Activated CD8-positive, alpha-beta T cell treated with anti-CD3 and anti-CD28 coated beads, Interleukin-2, amount 10 ng/mL, durations not matched to agents 7 days and 5 days (primary cell): ENCODE results near the gene ADCYAP1R1. TPM values are rescaled to one million over a fixed set of nuclear protein-coding genes. Genes with fewer than 3 reads are reported as not detected.

Experiments
- ATAC-seq: fragments of 150-1000 bp; cut with Tn5 transposase; one replicate; pipeline ENCODE4 v1.10.0; 2021; ENCODE audit warnings: moderate library complexity
- CTCF ChIA-PET: fragments of 350-600 bp; sonication (Branson Sonifier 250); formaldehyde crosslinking; loops from one replicate; lab custom pipeline; 2021; ENCODE audit warnings: antibody characterized with exemption; lab: Charles Lee
- POLR2A ChIA-PET: fragments of 350-600 bp; sonication (Branson Sonifier 250); formaldehyde crosslinking; loops from one replicate; lab custom pipeline; 2021; ENCODE audit warnings: antibody characterized with exemption; lab: Charles Lee
- DNase-seq: peaks from one replicate; pipeline ENCODE4 v3.0.0-alpha.2; 2020
- H3K27ac Mint-ChIP-seq: one replicate; pipeline ENCODE4 v1.8.0; 2021; ENCODE audit warnings: mild to moderate bottlenecking, mixed read lengths
- H3K27me3 Mint-ChIP-seq: one replicate; pipeline ENCODE4 v1.8.0; 2021; ENCODE audit warnings: low read depth, mixed read lengths
- H3K36me3 Mint-ChIP-seq: one replicate; pipeline ENCODE4 v1.8.0; 2021; ENCODE audit warnings: low read depth, mixed read lengths
- H3K4me1 Mint-ChIP-seq: one replicate; pipeline ENCODE4 v1.8.0; 2021; ENCODE audit warnings: low read depth, mixed read lengths
- H3K4me3 Mint-ChIP-seq: one replicate; pipeline ENCODE4 v1.8.0; 2021; ENCODE audit warnings: mild to moderate bottlenecking, mixed read lengths
- H3K9me3 Mint-ChIP-seq: one replicate; pipeline ENCODE4 v1.8.0; 2022; ENCODE audit warnings: mixed read lengths; ENCODE audit not compliant: insufficient read depth
- total RNA-seq, 2 experiments: library from RNA; stranded (reverse); gene quantifications; one replicate each; pipeline ENCODE4 v1.2.3, GENCODE V29; 2021

Gene ADCYAP1R1
- total RNA-seq, 2 experiments from 2014 or later: not detected

DNA sequence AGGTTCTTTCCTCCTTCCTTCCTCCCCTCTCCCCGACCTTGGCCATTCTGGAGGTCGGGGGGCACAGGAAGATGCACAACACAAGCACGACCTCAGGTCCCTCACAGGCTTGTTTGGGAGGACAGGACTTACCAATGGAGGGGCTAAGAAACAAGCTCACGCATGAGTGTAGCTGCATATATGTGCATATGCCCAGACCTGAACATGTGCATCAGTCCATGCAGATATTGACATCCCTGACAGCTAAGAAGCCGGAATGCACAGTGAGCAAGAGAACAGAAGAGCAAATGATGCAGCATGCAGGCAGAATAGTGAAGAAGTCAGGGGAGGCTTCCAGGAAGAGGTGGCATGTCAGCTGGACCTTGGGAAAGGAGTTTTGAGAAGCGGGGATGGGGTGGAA is 28.7 kb downstream of the ADCYAP1R1 start:
- no peak overlapping the region for H3K27ac Mint-ChIP-seq
- ChIA-PET CTCF (no interaction called here), POLR2A (no interaction called here)
- H3K27me3 Mint-ChIP-seq: peaks cover 22% of the 10 kb centered on the region
- DNase-seq (no peak), ATAC-seq (no peak)
- no peaks in the 10 kb centered on the region for H3K4me1 Mint-ChIP-seq
- no peaks in the 10 kb centered on the region for H3K9me3 Mint-ChIP-seq
- no peak overlapping the region for H3K4me3 Mint-ChIP-seq
- no peaks in the 10 kb centered on the region for H3K36me3 Mint-ChIP-seq

DNA sequence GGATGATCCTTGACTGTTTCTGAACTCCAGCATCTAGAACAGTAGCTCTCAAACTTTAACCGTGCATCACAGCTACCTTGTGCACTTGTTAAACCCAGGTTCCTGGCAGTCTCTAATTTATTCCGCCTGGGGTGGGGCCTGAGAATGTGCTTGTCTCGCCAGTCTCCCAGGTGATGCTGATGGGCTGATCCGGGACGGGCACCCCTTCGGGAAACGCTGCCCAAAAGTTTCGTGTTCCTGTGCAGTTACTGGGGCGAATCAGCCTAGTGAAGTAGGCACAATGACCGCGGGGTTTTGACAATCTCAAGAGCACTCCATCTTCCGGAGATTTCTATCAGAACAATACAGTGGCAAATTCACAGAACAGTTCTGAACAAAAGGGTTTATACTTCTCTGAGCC is 29.9 kb downstream of the ADCYAP1R1 start:
- no peak overlapping the region for H3K27ac Mint-ChIP-seq
- POLR2A ChIA-PET: no interaction called here
- H3K36me3 Mint-ChIP-seq: no peaks in the 10 kb centered on the region
- DNase-seq: no peak
- H3K27me3 Mint-ChIP-seq: peaks cover 22% of the 10 kb centered on the region
- no peak overlapping the region for H3K4me3 Mint-ChIP-seq
- H3K9me3 Mint-ChIP-seq: no peaks in the 10 kb centered on the region
- no peaks in the 10 kb centered on the region for H3K4me1 Mint-ChIP-seq
- ATAC-seq: no peak
- CTCF ChIA-PET: no interaction called here

DNA sequence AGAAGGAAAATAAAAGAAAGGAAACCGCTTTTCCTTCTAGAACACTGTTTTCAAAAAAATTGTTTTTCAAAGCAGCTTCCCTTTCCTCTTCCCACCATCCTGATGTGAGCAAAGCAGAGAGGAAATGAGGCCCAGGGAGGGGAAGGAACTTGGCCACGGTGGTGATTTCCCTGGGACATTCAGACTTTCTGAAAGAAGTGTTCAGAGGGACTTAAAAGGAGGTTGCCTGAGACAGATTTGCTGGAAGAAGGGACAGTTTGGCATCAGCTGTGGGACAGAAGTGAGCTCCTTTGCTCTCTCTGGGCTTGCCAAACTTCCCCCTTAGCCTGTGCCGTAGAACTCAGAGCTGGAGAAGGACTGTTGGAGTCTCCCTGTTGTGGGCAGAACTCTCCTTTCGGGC is 30.3 kb downstream of the ADCYAP1R1 start:
- Mint-ChIP-seq H3K36me3 (no peaks in the 10 kb centered on the region), H3K27me3 (peaks cover 22% of the 10 kb centered on the region), H3K27ac (no peak overlapping the region), H3K9me3 (no peaks in the 10 kb centered on the region), H3K4me1 (no peaks in the 10 kb centered on the region), H3K4me3 (no peak overlapping the region)
- ChIA-PET POLR2A (no interaction called here), CTCF (no interaction called here)
- no peak for ATAC-seq
- DNase-seq: no peak

DNA sequence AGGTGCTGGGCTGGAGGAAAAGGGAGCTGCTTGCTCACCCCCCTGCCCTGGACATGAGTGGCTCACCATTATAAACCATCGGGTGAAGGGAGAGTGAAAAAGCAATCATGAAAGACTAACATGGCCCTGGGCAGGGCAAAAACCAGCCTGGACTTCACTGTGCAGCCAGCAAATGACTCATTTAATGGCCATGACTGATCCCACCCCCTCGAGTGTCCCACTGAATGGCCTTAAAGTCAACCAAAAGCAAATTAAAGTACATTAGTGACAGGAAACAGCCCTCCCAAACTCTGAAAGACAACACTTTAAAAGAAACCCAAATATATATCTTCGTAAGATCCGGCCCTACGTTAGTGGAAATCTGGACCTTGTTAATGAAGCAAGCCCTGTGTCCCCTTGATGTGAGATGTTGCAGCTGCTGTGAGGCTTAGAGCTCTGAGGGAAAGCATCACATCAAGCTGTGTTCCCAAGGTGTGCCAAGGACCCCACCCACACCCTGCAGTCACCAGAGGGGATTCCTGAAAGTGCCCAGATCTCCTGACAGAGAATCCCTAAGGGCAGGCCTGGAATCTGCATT is 31.2 kb downstream of the ADCYAP1R1 start:
- Mint-ChIP-seq H3K36me3 (no peaks in the 10 kb centered on the region), H3K4me3 (no peak overlapping the region), H3K4me1 (no peaks in the 10 kb centered on the region), H3K27ac (no peak overlapping the region), H3K9me3 (no peaks in the 10 kb centered on the region), H3K27me3 (peaks cover 22% of the 10 kb centered on the region)
- CTCF ChIA-PET: no interaction called here
- POLR2A ChIA-PET: no interaction called here
- DNase-seq: no peak
- no peak for ATAC-seq

DNA sequence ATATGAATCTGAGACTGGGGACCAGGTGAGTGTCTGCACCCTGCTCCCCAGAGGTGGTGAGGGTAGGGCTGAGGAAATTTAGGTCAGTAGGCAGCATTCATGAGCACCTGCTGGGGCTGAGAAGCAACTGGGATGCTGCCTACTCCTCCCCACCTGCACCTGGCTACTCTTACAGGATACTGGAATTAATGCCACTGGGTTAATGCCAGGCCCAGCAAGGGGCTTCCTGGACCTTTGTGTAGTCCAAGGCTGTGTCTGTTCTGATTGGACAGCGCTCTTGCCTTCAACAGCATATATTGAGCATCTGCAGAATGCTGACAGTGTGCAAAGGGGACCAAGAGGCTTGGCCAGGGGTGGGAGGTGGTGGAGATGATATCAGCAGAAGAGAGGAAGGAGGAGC is 32.1 kb downstream of the ADCYAP1R1 start:
- Mint-ChIP-seq H3K4me3 (no peak overlapping the region), H3K27me3 (peaks cover 25% of the 10 kb centered on the region), H3K9me3 (no peaks in the 10 kb centered on the region), H3K27ac (no peak overlapping the region), H3K4me1 (no peaks in the 10 kb centered on the region), H3K36me3 (no peaks in the 10 kb centered on the region)
- ATAC-seq: no peak
- ChIA-PET CTCF (no interaction called here), POLR2A (no interaction called here)
- DNase-seq: no peak

DNA sequence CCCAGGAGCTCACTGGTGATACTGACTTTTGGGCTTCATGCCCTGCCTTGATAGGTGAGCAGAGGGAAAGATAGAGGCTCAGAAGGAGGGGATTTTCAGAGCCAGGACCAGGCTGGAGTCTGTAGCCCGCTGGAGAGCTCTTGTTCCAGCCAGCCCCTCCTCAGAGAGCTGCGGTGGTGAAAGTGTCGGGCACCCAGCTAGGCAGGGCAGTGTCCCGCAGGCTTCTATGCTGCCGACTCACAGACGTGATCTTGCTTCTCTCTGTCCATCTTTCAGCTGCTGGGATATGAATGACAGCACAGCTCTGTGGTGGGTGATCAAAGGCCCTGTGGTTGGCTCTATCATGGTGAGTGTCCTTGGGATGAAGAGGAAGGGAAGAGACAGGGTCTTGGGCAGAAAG is 35.2 kb downstream of the ADCYAP1R1 start:
- H3K27ac Mint-ChIP-seq: no peak overlapping the region
- no peaks in the 10 kb centered on the region for H3K9me3 Mint-ChIP-seq
- no peak for ATAC-seq
- ChIA-PET POLR2A (no interaction called here), CTCF (no interaction called here)
- H3K27me3 Mint-ChIP-seq: peaks cover 11% of the 10 kb centered on the region
- H3K4me1 Mint-ChIP-seq: no peaks in the 10 kb centered on the region
- H3K4me3 Mint-ChIP-seq: no peak overlapping the region
- no peak for DNase-seq
- H3K36me3 Mint-ChIP-seq: no peaks in the 10 kb centered on the region

DNA sequence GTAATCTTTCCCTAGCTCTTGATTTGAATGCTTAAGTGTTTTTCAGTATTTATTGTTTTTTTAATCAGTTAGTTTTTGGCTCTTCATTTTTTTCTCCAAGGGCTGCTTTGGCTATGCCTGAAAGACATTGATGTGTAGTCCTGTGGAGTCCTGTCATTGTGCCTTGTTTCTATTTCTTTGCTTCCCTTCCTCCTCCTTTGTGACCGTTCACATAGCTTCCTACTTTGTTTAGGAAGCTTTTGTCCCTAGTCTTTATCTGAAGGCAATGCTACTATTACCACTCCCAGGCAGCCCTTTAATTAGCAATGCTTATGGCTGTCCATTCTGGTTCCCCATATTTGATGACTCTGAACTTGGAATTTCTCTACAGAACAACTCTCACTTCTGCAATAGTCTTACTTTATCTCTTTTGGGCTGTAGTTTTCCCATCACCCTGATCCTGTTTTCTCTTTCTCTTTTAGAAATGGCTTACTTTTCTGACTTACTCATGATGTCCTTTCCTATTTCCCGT is 39.9 kb downstream of the ADCYAP1R1 start:
- H3K27me3 Mint-ChIP-seq: peaks cover 10% of the 10 kb centered on the region
- CTCF ChIA-PET: no interaction called here
- no peak overlapping the region for H3K4me3 Mint-ChIP-seq
- no peaks in the 10 kb centered on the region for H3K36me3 Mint-ChIP-seq
- no peak for ATAC-seq
- DNase-seq: no peak
- no peak overlapping the region for H3K27ac Mint-ChIP-seq
- H3K4me1 Mint-ChIP-seq: no peaks in the 10 kb centered on the region
- POLR2A ChIA-PET: no interaction called here
- no peaks in the 10 kb centered on the region for H3K9me3 Mint-ChIP-seq

DNA sequence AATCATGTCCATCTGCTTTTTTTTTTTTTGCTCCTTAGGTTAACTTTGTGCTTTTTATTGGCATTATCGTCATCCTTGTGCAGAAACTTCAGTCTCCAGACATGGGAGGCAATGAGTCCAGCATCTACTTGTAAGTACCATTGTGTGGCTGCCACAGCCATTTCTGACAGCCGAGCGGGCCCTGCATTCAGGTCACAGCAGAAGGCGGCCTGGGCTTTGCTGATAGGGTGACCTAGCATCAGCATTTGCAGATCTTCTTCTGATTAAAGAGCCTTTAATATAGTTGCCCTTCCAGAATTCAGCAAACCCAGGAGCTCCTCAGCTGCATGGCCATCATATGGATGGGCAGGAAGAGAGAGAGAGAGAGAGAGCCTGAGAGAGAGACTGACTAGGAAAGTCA is 40.5 kb downstream of the ADCYAP1R1 start:
- Mint-ChIP-seq H3K4me3 (no peak overlapping the region), H3K27me3 (peaks cover 10% of the 10 kb centered on the region), H3K4me1 (no peaks in the 10 kb centered on the region), H3K36me3 (no peaks in the 10 kb centered on the region), H3K27ac (no peak overlapping the region), H3K9me3 (no peaks in the 10 kb centered on the region)
- ChIA-PET CTCF (no interaction called here), POLR2A (no interaction called here)
- DNase-seq (no peak), ATAC-seq (no peak)

DNA sequence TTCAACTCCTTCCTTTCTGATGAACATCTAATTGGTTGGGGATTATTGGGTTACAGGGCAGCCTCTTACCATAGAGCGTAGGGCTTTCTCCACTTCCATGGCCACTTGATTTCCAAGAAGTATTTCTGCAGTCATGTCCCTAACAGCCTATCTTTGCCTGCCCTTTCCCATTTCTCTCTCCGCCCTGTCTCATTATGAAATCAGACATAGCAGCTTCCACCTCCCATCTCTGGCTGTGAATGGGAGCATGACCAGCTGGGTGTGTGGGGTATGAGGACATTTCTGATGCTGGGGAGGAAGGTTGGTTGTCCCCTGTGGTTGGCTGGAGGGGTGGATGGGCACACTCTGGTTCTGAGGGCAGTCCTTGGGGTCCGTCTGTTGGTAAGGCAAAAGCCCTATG is 41.2 kb downstream of the ADCYAP1R1 start:
- CTCF ChIA-PET: no interaction called here

DNA sequence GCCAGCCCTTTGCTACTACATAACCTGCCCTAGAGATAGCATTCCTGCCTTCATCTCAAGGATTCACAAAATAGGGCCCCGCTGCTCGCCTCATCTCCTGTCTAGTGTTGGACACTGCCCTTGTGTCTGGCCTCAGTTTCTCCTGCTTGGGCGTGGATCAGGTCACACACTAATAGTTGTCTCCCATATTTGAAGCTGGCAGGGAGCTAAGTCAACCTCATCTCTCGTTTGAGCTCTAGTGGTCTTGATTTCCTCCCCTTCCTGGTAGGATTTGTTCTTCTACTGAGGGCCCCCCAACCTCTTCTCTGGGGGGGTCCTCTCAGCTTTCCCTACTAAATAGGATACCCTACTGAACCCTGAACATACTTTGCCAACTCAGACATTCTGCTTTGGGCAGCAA is 42.2 kb downstream of the ADCYAP1R1 start:
- no peaks in the 10 kb centered on the region for H3K4me1 Mint-ChIP-seq
- no peak for ATAC-seq
- CTCF ChIA-PET: no interaction called here
- POLR2A ChIA-PET: no interaction called here
- no peak for DNase-seq
- peaks cover 7% of the 10 kb centered on the region for H3K27me3 Mint-ChIP-seq
- no peaks in the 10 kb centered on the region for H3K36me3 Mint-ChIP-seq
- H3K27ac Mint-ChIP-seq: no peak overlapping the region
- H3K4me3 Mint-ChIP-seq: no peak overlapping the region
- no peaks in the 10 kb centered on the region for H3K9me3 Mint-ChIP-seq

More for the DNA sequence above, 41.2 kb downstream of the ADCYAP1R1 start:
- peaks cover 10% of the 10 kb centered on the region for H3K27me3 Mint-ChIP-seq
- POLR2A ChIA-PET: no interaction called here
- H3K4me3 Mint-ChIP-seq: no peak overlapping the region
- H3K4me1 Mint-ChIP-seq: no peaks in the 10 kb centered on the region
- DNase-seq: no peak
- no peak for ATAC-seq
- no peaks in the 10 kb centered on the region for H3K9me3 Mint-ChIP-seq
- no peak overlapping the region for H3K27ac Mint-ChIP-seq
- H3K36me3 Mint-ChIP-seq: no peaks in the 10 kb centered on the region

DNA sequence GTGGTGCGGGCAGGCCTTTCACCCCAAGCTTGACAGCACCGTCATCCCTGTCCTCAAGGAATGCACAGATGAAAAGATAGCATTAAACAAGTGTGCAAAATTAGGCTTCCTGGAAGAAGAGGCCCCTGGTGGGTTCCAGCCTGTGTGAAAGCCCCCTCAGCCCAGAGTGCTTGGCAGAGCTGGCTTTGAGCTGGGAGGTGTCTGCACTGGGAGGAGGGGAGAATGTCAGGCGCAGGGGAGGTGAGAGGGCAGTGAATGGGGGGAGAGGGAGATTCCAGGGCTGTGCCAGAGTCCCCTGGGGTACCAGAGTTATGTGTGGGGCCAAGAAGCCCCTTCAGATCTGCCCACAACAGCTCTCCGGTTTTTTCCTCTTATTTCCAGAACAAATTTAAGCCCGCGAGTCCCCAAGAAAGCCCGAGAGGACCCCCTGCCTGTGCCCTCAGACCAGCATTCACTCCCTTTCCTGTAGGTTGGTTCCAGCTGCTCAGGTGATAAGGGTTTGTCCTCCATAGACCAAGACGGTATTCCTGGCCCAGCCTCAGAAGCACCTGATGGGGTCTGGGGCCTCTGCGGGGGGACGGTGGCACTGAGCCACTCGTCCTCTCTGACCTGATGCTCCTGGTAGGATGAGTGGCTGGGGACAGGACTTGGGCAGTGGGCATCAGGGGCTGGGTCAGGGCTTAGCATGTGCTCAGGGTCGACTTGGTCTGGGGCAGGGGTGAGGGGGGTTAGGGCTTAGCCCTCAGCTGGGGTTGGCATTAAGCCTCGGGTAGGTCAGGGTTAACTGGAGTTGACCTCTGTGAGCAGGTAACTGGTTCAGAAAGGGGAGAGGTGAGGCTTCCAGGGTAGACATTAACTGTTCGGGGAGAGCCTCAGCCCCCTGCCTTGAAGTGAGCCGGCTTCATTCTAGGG is 43.4 kb downstream of the ADCYAP1R1 start:
- CTCF ChIA-PET: interaction anchor here (2.0 kb wide), 1 partner anchor 112 kb away, joined by 6 read pairs; no protein-coding TSS in a partner anchor
- H3K4me3 Mint-ChIP-seq: no peak overlapping the region
- POLR2A ChIA-PET: no interaction called here

DNA sequence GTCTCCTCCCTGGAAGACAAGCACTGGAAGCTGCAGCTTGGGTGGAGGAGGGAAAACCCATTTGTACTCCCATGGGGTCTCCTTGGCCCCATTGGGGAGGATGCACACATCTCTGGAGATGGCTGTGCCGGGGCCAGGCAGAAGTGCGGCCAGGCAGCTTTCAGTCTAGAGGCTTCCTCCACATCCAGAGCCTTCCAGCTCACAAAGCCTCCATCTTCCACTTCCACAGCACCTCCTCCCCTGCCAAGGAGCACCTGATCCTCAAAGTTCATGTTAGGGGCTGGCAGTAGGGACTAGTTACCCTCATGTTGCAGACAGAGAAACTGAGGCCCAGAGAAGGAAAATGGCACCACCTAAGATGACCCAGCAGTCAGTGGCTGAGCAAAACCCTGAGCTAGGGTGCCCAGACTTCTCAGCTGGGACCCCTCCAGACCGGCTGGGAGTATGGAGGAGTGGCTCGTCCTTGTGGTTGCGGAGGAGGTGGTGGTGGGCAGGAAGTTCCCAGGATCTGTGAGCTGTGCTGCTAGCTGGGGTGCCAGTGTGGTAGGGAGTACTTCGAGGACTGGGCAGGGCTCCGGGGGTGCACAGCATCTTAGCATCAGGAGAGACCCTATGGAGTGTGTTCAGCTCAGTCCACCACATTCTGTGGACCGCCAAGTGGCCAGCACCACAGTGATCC is 44.2 kb downstream of the ADCYAP1R1 start:
- Mint-ChIP-seq H3K9me3 (no peaks in the 10 kb centered on the region), H3K36me3 (no peaks in the 10 kb centered on the region), H3K27me3 (peaks cover 7% of the 10 kb centered on the region), H3K4me3 (no peak overlapping the region), H3K27ac (no peak overlapping the region), H3K4me1 (no peaks in the 10 kb centered on the region)
- ATAC-seq (no peak), DNase-seq (no peak)
- POLR2A ChIA-PET: no interaction called here
- CTCF ChIA-PET: interaction anchor here (2.0 kb wide), 1 partner anchor 113 kb away, joined by 6 read pairs; no protein-coding TSS in a partner anchor

More for the DNA sequence above, 43.4 kb downstream of the ADCYAP1R1 start:
- no peaks in the 10 kb centered on the region for H3K4me1 Mint-ChIP-seq
- H3K36me3 Mint-ChIP-seq: no peaks in the 10 kb centered on the region
- H3K27ac Mint-ChIP-seq: no peak overlapping the region
- H3K27me3 Mint-ChIP-seq: peaks cover 7% of the 10 kb centered on the region
- H3K9me3 Mint-ChIP-seq: no peaks in the 10 kb centered on the region
- ATAC-seq: no peak
- DNase-seq: no peak
